HAP-1 (cell line): ENCODE data around the gene NHP2.

Source experiments
- DNase-seq, 2 experiments: peaks; one replicate each; pipeline ENCODE4 v3.0.0-alpha.2; 2016 to 2020; ENCODE audit warnings: low spot score in 2 of 2
- H3K27me3 ChIP-seq: fragments of 250-450 bp; sonication (Bioruptor Pico); 2 replicates; pipeline ENCODE4 v1.5.1; 2020; ENCODE audit warnings: low read depth, mild to moderate bottlenecking, moderate library complexity
- H3K36me3 ChIP-seq: fragments of 250-450 bp; sonication (Bioruptor Pico); replicated peaks from 2 replicates; pipeline ENCODE4 v1.5.1; 2020; ENCODE audit warnings: mild to moderate bottlenecking
- H3K4me1 ChIP-seq: fragments of 250-450 bp; sonication (Bioruptor Pico); 2 replicates; pipeline ENCODE4 v1.5.1; 2020; ENCODE audit warnings: mild to moderate bottlenecking
- H3K4me3 ChIP-seq: fragments of 250-450 bp; sonication (Bioruptor Pico); 2 replicates; pipeline ENCODE4 v1.5.1; 2020; ENCODE audit warnings: mild to moderate bottlenecking, moderate library complexity
- H3K9me3 ChIP-seq: fragments of 250-450 bp; sonication (Bioruptor Pico); 2 replicates; pipeline ENCODE4 v1.5.1; 2020; ENCODE audit warnings: mild to moderate bottlenecking, moderate library complexity
- in situ Hi-C: fragments of 300-500 bp; cut with MboI; formaldehyde crosslinking; loops from 3 replicates; pipeline ENCODE4 v1.14.3; 2020; ENCODE audit warnings: low sequenced_read_pairs, inconsistent platforms, mixed read lengths

The NHP2 gene

DNA sequence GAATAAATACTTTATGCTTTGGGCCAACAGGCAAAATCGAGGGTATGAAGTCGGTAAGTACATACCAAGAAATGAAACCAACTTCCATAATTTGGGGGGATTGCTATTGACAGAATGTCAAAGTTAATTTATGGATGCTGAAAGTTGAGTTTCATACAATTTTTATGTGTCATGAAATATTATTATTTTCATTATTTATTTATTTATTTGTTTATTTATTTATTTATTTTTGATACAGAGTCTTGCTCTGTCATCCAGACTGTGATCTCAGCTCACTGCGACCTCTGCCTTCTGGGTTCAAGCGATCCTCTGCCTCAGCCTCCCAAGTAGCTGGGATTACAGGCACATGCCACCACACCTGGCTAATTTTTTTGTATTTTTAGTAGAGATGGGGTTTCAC, 38.0 kb upstream of the NHP2 start:
- no peak for DNase-seq
- Histone ChIP-seq H3K9me3 (no peaks in the 10 kb centered on the region; the same call in 1 of the 2 replicates), H3K27me3 (peaks cover 3% of the 10 kb centered on the region; the same call in 1 of the 2 replicates), H3K36me3 (no peaks in the 10 kb centered on the region), H3K4me1 (no peaks in the 10 kb centered on the region; the same call in 1 of the 2 replicates), H3K4me3 (no peak overlapping the region)
- in situ Hi-C loops, result no loop called here

GRCh38 chr5:178189433-178189832, 35.7 kb upstream of the NHP2 start:
- no peaks in the 10 kb centered on the region; the same call in 1 of the 2 replicates for H3K9me3 ChIP-seq
- H3K4me3 ChIP-seq, result no peak overlapping the region
- in situ Hi-C loops, result no loop called here
- peaks cover under 1% of the 10 kb centered on the region; the same call in 1 of the 2 replicates for H3K27me3 ChIP-seq
- peaks cover 5% of the 10 kb centered on the region for H3K4me1 ChIP-seq
- no peak for DNase-seq
- H3K36me3 ChIP-seq, result no peaks in the 10 kb centered on the region

DNA sequence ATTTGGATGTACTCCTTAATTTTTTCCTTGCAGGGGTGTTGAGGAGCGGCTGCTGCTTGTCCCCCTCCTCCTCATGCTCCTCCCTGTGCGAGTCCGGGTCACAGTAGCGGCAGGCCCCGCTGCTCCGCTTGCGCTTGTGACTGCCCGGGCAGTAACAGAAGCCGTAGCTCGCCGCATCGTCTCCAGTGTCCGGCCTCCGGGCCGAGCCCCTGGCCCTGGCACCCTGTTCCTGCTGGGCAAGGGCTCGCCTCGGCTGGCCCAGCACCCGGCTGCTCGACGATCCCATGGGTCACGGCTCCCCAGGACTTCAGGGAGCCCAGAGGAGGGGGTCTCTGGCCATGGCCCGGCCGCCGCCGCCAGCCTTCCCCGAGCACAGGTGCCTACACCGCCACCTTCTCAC, 33.3 kb upstream of the NHP2 start, which contains the start of gene GMCL2:
TSS of gene GMCL2 (minus strand) at position 358 of the 400 bp plus-strand sequence. CDS start at position 286, 72 bp downstream.
- in situ Hi-C loops, result no loop called here
- Histone ChIP-seq H3K9me3 (no peaks in the 10 kb centered on the region), H3K4me1 (peaks cover 5% of the 10 kb centered on the region), H3K4me3 (no peak within 1 kb of the TSS), H3K27me3 (no peaks in the 10 kb centered on the region), H3K36me3 (no peaks in the 10 kb centered on the region)
- no peak for DNase-seq

- Histone ChIP-seq H3K9me3 (no peaks in the 10 kb centered on the region), H3K36me3 (no peaks in the 10 kb centered on the region), H3K4me3 (no peak overlapping the region), H3K27me3 (no peaks in the 10 kb centered on the region), H3K4me1 (peaks cover 5% of the 10 kb centered on the region)
- no peak for DNase-seq
- in situ Hi-C loops, result no loop called here
Observed at GRCh38 chr5:178186427-178186826, 32.7 kb upstream of the NHP2 start.

- in situ Hi-C loops, result no loop called here
Observed at GRCh38 chr5:178182158-178182876, 28.6 kb upstream of the NHP2 start.

DNA sequence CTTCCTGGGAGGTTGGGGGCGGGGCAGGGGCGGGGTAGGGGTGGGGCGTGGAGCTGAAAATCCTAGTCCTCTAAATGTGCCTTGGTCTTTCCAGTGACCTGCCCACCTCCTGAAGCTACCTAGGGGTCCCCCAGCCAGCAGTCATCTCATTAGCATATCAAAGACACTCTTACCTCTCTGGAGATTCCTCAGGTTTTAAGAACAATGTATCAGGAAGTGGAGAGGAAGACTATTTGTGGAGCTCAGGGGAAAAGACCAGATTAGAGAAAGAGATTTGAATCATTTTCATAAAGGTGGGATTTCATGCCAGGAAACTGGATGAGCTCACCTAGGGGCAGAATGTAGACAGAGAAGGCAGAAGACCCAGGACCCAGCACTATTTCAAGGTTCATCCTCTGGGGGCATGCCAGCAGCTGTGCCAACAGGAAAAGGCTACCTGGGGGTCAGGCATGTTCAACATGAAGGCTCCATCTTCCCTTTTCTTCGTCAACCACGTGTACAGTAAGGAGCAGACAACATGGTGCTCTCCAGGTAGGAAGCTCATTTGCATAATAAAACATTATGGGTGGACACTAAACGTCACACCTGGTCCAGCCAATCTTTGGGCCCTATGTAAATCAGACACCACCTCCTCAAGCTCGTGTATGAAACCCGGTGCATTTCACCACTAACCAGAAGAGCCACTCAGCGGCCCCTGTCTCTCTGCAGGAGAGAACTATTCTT, 26.6 kb upstream of the NHP2 start:
- no peak for DNase-seq
- H3K9me3 ChIP-seq, result no peaks in the 10 kb centered on the region
- H3K36me3 ChIP-seq, result no peaks in the 10 kb centered on the region
- H3K4me1 ChIP-seq, result no peaks in the 10 kb centered on the region
- H3K27me3 ChIP-seq, result no peaks in the 10 kb centered on the region
- H3K4me3 ChIP-seq, result no peak overlapping the region
- in situ Hi-C loops, result no loop called here

More at GRCh38 chr5:178182158-178182876, 28.6 kb upstream of the NHP2 start:
- Histone ChIP-seq H3K4me1 (peaks cover 5% of the 10 kb centered on the region), H3K36me3 (no peaks in the 10 kb centered on the region), H3K27me3 (no peaks in the 10 kb centered on the region), H3K4me3 (no peak overlapping the region), H3K9me3 (no peaks in the 10 kb centered on the region)
- DNase-seq, result no peak

DNA sequence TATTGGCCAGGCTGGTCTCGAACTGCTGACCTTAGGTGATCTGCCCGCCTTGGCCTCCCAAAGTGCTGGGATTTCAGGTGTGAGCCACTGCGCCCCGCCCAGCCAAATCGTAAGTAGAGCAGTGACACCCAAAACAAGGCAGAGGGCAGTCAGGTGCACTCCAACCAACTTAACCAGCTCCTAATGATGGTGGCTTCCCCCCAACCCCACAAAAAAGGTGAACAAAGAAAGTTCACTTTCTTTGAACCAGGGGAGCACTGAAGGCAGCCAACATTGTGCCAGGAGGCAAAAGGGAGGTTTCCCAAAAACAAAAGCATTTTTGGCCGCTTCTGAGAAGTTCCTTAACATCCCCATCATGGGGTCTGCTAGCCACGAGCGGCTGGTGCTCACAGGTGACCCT, 23.9 kb upstream of the NHP2 start:
- Histone ChIP-seq H3K4me3 (no peak overlapping the region), H3K4me1 (no peaks in the 10 kb centered on the region), H3K9me3 (no peaks in the 10 kb centered on the region), H3K36me3 (no peaks in the 10 kb centered on the region), H3K27me3 (no peaks in the 10 kb centered on the region)
- no peak for DNase-seq
- in situ Hi-C loops, result no loop called here

DNA sequence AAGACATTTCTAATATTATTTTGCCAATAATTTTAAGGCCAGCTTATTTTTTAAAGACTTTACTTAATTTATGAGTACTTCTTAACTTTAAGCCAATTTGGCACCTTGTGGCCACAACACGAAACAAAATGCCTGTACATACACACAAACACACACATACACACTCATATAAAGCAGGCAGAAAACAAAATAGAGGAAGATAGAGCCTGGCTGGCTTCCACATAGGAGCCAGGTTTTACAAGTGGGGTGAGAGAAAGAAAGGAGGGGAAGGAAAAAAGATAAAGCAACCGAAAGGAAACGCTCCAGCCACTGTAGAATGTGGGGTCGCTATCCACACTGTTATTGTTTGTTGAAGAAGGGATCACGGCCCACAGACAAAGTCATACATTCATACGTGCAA, 23.1 kb upstream of the NHP2 start:
- no peaks in the 10 kb centered on the region for H3K27me3 ChIP-seq
- H3K4me1 ChIP-seq, result no peaks in the 10 kb centered on the region
- in situ Hi-C loops, result no loop called here
- no peaks in the 10 kb centered on the region for H3K36me3 ChIP-seq
- no peak for DNase-seq
- no peak overlapping the region for H3K4me3 ChIP-seq
- H3K9me3 ChIP-seq, result no peaks in the 10 kb centered on the region

DNA sequence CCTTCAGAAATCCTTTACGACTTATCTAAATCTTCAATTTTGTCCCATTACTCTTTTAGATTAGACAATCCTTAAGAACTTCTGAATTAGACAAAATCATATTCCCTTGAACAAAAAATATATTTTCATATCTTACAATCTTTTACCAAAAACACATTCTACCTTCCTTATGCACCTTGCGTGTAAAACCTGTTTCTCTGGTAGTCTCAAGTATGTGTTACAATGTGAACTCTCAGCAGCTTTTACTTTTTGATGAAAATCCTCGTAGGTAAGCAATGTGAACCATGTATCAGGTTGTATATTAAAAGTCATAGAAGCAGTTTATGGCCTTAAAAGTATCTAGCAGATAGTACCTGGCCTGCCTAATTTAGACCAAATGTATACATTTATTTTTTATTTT, 20.8 kb upstream of the NHP2 start:
- Histone ChIP-seq H3K4me3 (no peak overlapping the region), H3K4me1 (no peaks in the 10 kb centered on the region), H3K9me3 (no peaks in the 10 kb centered on the region), H3K36me3 (no peaks in the 10 kb centered on the region), H3K27me3 (0 out of 2 replicates have a peak, but pooled peaks cover 4% of the 10 kb centered on the region)
- in situ Hi-C loops, result no loop called here
- no peak for DNase-seq

- H3K36me3 ChIP-seq, result no peaks in the 10 kb centered on the region
- no peaks in the 10 kb centered on the region; the same call in 1 of the 2 replicates for H3K9me3 ChIP-seq
- no peaks in the 10 kb centered on the region for H3K4me1 ChIP-seq
- no peak for DNase-seq
- no peak overlapping the region for H3K4me3 ChIP-seq
- in situ Hi-C loops, result no loop called here
- 0 out of 2 replicates have a peak, but pooled peaks cover 4% of the 10 kb centered on the region for H3K27me3 ChIP-seq
Observed at GRCh38 chr5:178170455-178170854, 16.8 kb upstream of the NHP2 start.

GRCh38 chr5:178165581-178165980, 11.9 kb upstream of the NHP2 start:
- peaks cover 6% of the 10 kb centered on the region; the same call in 1 of the 2 replicates for H3K4me1 ChIP-seq
- no peak for DNase-seq
- no peaks in the 10 kb centered on the region for H3K36me3 ChIP-seq
- H3K27me3 ChIP-seq, result 0 out of 2 replicates have a peak, but pooled peaks cover 4% of the 10 kb centered on the region
- H3K9me3 ChIP-seq, result no peaks in the 10 kb centered on the region; the same call in 1 of the 2 replicates
- no peak overlapping the region for H3K4me3 ChIP-seq
- in situ Hi-C loops, result loop anchor here (10.0 kb wide), 1 partner anchor 561 kb away; the partner anchor contains the start of gene B4GALT7

GRCh38 chr5:178163772-178164735, 10.4 kb upstream of the NHP2 start:
- Histone ChIP-seq H3K4me1 (peaks cover 6% of the 10 kb centered on the region; the same call in 1 of the 2 replicates), H3K36me3 (no peaks in the 10 kb centered on the region), H3K4me3 (no peak overlapping the region), H3K9me3 (no peaks in the 10 kb centered on the region; the same call in 1 of the 2 replicates), H3K27me3 (no peaks in the 10 kb centered on the region)
- DNase-seq, result peak; percentile 66 to 93
- in situ Hi-C loops, result loop anchor here (5.0 to 10.0 kb wide), 2 partner anchors 82 to 559 kb away; partner anchors contain the start of gene B4GALT7

- in situ Hi-C loops, result loop anchor here (5.0 to 10.0 kb wide), 2 partner anchors 80 to 558 kb away; partner anchors contain the start of gene B4GALT7
- H3K9me3 ChIP-seq, result no peaks in the 10 kb centered on the region
- no peaks in the 10 kb centered on the region for H3K36me3 ChIP-seq
- H3K4me3 ChIP-seq, result no peak overlapping the region
- H3K4me1 ChIP-seq, result peaks cover 6% of the 10 kb centered on the region; the same call in 1 of the 2 replicates
- DNase-seq, result no peak
- H3K27me3 ChIP-seq, result no peaks in the 10 kb centered on the region
Observed at GRCh38 chr5:178162481-178162880, 8.8 kb upstream of the NHP2 start.
